GM21367 (cell line): ENCODE measurements around the gene CTSK.
"Not testable (repeated sequence)": the region's sequence is repeated elsewhere in the genome, so short reads cannot be mapped to it uniquely, and the experiment has no call there.

Experiments used
- ATAC-seq: cut with Tn5 transposase; IDR thresholded peaks from one replicate; pipeline ENCODE4 v1.9.1; 2021; ENCODE audit not compliant: unreplicated experiment

The CTSK gene

GRCh38 chr1:150807249-150808023 lies 624 bp downstream of the CTSK start:
- no peak for ATAC-seq

- no peak for ATAC-seq
Observed at GRCh38 chr1:150805899-150806298, 2.2 kb downstream of the CTSK start.

- ATAC-seq: no peak
Observed at GRCh38 chr1:150804671-150805070, 3.4 kb downstream of the CTSK start.

- ATAC-seq: no peak
Observed at GRCh38 chr1:150799089-150799488, 9.0 kb downstream of the CTSK start.

GRCh38 chr1:150798525-150798924 lies 9.5 kb downstream of the CTSK start:
- no peak for ATAC-seq

DNA sequence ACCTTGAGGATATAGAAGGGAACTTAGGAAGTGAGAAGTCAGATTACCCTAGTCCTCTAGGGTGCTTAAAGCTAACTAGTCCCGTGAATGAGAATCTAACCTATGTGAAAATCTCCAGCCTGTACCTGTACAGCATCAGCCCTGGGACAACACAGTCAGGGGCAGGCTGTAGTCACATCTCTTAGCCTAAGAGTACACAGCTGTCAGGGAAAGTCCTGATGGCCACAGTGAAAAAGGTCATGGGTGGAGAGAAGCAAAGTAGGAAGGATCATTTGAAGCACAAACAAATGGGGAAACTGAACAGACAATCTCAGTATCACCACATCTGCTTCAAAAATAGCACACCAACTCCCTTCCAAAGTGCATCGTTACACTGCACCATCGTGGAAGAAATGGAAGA lies 11.7 kb downstream of the CTSK start:
- no peak for ATAC-seq

GRCh38 chr1:150793778-150794177 lies 14.3 kb downstream of the CTSK start:
- ATAC-seq: not testable (repeated sequence)

- no peak for ATAC-seq
Observed at GRCh38 chr1:150793221-150793620, 14.8 kb downstream of the CTSK start.

DNA sequence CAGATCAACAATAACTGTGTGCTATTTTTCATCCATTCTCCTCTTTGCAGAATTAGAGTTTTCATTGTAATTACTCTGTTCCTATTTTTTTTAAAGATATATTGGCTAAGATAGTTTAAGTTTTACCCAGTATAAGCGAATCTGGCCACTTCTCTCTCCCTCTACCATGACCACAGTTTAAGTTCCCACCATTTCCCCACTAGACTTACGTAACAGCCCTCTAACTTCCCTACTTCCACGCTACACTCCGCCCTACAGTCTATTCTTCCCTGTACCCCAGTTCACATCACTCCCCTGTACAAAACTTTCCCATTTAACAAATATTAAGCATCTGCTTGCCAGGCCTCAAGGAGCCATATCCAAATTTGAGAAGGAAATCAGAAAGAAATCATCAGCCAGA lies 16.5 kb downstream of the CTSK start:
- ATAC-seq: no peak

DNA sequence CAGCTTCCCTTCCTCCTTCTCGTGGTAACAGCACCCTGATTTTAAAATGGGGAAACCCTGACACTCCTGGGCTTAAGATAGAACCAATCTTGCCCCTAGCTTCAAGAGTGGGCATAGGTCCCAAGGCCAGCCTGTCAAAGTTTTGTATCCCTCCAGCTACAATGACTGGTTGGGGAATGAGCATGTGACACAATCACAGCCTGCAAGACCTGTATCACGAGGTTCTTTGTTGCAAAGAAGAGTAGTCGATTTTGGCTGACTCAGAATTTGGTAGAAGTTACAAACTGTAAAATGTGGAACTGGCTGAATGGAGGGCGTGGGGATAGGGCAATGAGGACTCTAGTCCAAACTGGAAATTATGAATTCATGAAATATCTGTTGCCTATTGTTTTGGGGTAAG lies 18.7 kb downstream of the CTSK start:
- no peak for ATAC-seq

GRCh38 chr1:150788946-150789345 lies 19.1 kb downstream of the CTSK start:
- no peak for ATAC-seq

GRCh38 chr1:150787455-150787854 lies 20.6 kb downstream of the CTSK start:
- ATAC-seq: no peak

GRCh38 chr1:150780510-150780909 lies 27.6 kb downstream of the CTSK start:
- ATAC-seq: no peak

- no peak for ATAC-seq
Observed at GRCh38 chr1:150778409-150778808, 29.7 kb downstream of the CTSK start.

- no peak for ATAC-seq
Observed at GRCh38 chr1:150777544-150777943, 30.5 kb downstream of the CTSK start.

GRCh38 chr1:150775931-150776505 lies 32.0 kb downstream of the CTSK start:
- not testable (repeated sequence) for ATAC-seq

GRCh38 chr1:150775276-150775675 lies 32.8 kb downstream of the CTSK start:
- no peak for ATAC-seq

GRCh38 chr1:150772326-150772725 lies 35.7 kb downstream of the CTSK start:
- ATAC-seq: no peak

GRCh38 chr1:150767704-150768103 lies 40.4 kb downstream of the CTSK start:
- ATAC-seq: not testable (repeated sequence)

- peak; percentile 8 for ATAC-seq
Observed at GRCh38 chr1:150765977-150766301, 42.1 kb downstream of the CTSK start.

GRCh38 chr1:150765296-150765976 lies 42.6 kb downstream of the CTSK start, which contains the start of gene CTSS:
TSS of gene CTSS (minus strand) at chr1:150765778. CDS start at chr1:150764763, 1,015 bp downstream.
- ATAC-seq: peak; percentile 74

DNA sequence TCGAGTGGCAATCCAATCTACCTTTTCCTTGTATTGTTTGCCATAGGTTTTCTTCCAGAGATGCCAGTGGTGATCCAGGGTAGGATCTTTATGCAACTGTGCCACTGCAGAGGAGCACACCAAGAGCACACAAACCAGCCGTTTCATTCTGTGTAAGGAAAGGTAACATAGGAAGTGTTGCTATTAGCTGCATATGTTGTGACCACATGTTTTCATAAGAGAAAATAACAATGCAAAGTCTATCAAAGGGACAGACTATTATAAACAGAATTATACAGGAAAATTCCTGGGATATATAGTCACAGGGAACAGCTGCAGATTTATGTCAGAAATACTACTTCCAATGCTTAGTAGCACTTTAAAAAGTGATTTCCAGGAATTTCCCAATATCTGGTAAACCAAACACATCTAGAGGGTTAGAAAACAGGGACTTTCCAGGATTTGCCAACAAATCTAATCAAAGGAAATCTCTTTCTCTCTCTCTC lies 43.4 kb downstream of the CTSK start:
- ATAC-seq: no peak
